Colonic mucosa (tissue), 4 donors: Measurements from ENCODE around the gene SLC38A10. TPM values are rescaled to one million over a fixed set of nuclear protein-coding genes. Genes with fewer than 3 reads are reported as not detected.
A peak's percentile ranks its signal among the peaks of the same experiment; 100 is the strongest.

Experiments used
- DNase-seq: peaks from one replicate; pipeline ENCODE4 v3.0.0-alpha.2; 2020
- H3K27ac ChIP-seq: fragments of 200-600 bp; one replicate; pipeline ENCODE4 v1.8.0; 2021
- H3K27me3 ChIP-seq: fragments of 200-600 bp; one replicate; pipeline ENCODE4 v1.8.0; 2021
- H3K36me3 ChIP-seq: fragments of 200-600 bp; one replicate; pipeline ENCODE4 v1.8.0; 2021
- H3K4me1 ChIP-seq: fragments of 200-600 bp; one replicate; pipeline ENCODE4 v1.8.0; 2021; ENCODE audit warnings: mild to moderate bottlenecking
- H3K4me3 ChIP-seq: fragments of 200-600 bp; one replicate; pipeline ENCODE4 v1.8.0; 2021
- H3K9ac ChIP-seq, 2 donors: one replicate each; pipeline ENCODE4 v1.7.0; 2013; ENCODE audit warnings: control low read depth in 2 of 2, low read depth in 2 of 2, low read length in 2 of 2
- H3K9me3 ChIP-seq: fragments of 200-600 bp; one replicate; pipeline ENCODE4 v1.8.0; 2021
- CTCF ChIP-seq: fragments of 200-600 bp; IDR thresholded peaks from one replicate; pipeline ENCODE4 v1.8.0; 2022; ENCODE audit warnings: antibody characterized with exemption, mild to moderate bottlenecking
- intact Hi-C: fragments of 100-400 bp; cut with DNase I; formaldehyde crosslinking; loops from one replicate; pipeline ENCODE4 v1.14.1; 2022
- total RNA-seq, 2 donors: library from RNA; stranded (reverse); fragmentation: NEBNext Ultra II Directional in 1 of 2; extraction: Animal tissue kit (Norgen Biotek cat#: 25700) in 1 of 2; gene quantifications; one replicate each; pipeline ENCODE4 v1.2.1, GENCODE V29; 2021
- donor health status: healthy.
- donor health status: DM: no; HTN: no; CAD: no.
- donor health status: DM: no; HTN: no; CAD: no.

The SLC38A10 gene
- total RNA-seq, 2 donors from 2014 or later, result 67.5 to 139 TPM

GRCh38 chr17:81222620-81222905, 72.5 kb downstream of the SLC38A10 start:
- intact Hi-C loops, result no loop called here
- no peaks in the 10 kb centered on the region for H3K36me3 ChIP-seq
- H3K9ac ChIP-seq, result peak overlapping the region; percentile 63 to 84
- H3K4me3 ChIP-seq, result peak overlapping the region; percentile 87
- no peak overlapping the region for H3K27ac ChIP-seq
- no peak for TF ChIP-seq CTCF
- H3K27me3 ChIP-seq, result no peaks in the 10 kb centered on the region
- H3K4me1 ChIP-seq, result peaks cover 14% of the 10 kb centered on the region
- DNase-seq, result no peak
- H3K9me3 ChIP-seq, result no peaks in the 10 kb centered on the region

- peaks cover 14% of the 10 kb centered on the region for H3K4me1 ChIP-seq
- intact Hi-C loops, result no loop called here
- no peaks in the 10 kb centered on the region for H3K9me3 ChIP-seq
- no peak overlapping the region for H3K27ac ChIP-seq
- DNase-seq, result no peak
- H3K36me3 ChIP-seq, result no peaks in the 10 kb centered on the region
- peak overlapping the region; percentile 87 for H3K4me3 ChIP-seq
- no peak for TF ChIP-seq CTCF
- H3K27me3 ChIP-seq, result no peaks in the 10 kb centered on the region
- peak overlapping the region; percentile 63 to 84 for H3K9ac ChIP-seq
These were observed 73.1 kb downstream of the SLC38A10 start for GRCh38 chr17:81221842-81222619.

GRCh38 chr17:81221371-81221841, 73.7 kb downstream of the SLC38A10 start:
- no peak for TF ChIP-seq CTCF
- Histone ChIP-seq H3K36me3 (no peaks in the 10 kb centered on the region), H3K27ac (no peak overlapping the region), H3K4me1 (peaks cover 14% of the 10 kb centered on the region), H3K27me3 (no peaks in the 10 kb centered on the region), H3K4me3 (no peak overlapping the region), H3K9ac (no peak overlapping the region), H3K9me3 (no peaks in the 10 kb centered on the region)
- DNase-seq, result no peak
- intact Hi-C loops, result no loop called here

GRCh38 chr17:81219476-81220180, 75.5 kb downstream of the SLC38A10 start:
- no peaks in the 10 kb centered on the region for H3K36me3 ChIP-seq
- TF ChIP-seq CTCF, result no peak
- no peak overlapping the region for H3K27ac ChIP-seq
- H3K9me3 ChIP-seq, result no peaks in the 10 kb centered on the region
- no peaks in the 10 kb centered on the region for H3K27me3 ChIP-seq
- peaks cover 14% of the 10 kb centered on the region for H3K4me1 ChIP-seq
- no peak overlapping the region for H3K4me3 ChIP-seq
- peak overlapping the region in 1 of 2 donors; percentile 35 for H3K9ac ChIP-seq
- intact Hi-C loops, result no loop called here
- DNase-seq, result no peak

GRCh38 chr17:81218991-81219390, 76.1 kb downstream of the SLC38A10 start:
- Histone ChIP-seq H3K9me3 (no peaks in the 10 kb centered on the region), H3K27ac (no peak overlapping the region), H3K9ac (no peak overlapping the region), H3K36me3 (no peaks in the 10 kb centered on the region), H3K4me1 (peaks cover 14% of the 10 kb centered on the region), H3K4me3 (no peak overlapping the region), H3K27me3 (no peaks in the 10 kb centered on the region)
- intact Hi-C loops, result no loop called here
- no peak for DNase-seq
- no peak for TF ChIP-seq CTCF
